Suprapubic skin (tissue), 4 donors: ENCODE results near the gene NAA80.
"Not testable (repeated sequence)": the region's sequence is repeated elsewhere in the genome, so short reads cannot be mapped to it uniquely, and the experiment has no call there.

Source experiments
- POLR2A ChIP-seq, 2 donors: fragments of 450-650 bp; IDR thresholded peaks; one replicate each; pipeline ENCODE4 v1.6.1; 2017; ENCODE audit warnings: antibody characterized with exemption in 2 of 2, mild to moderate bottlenecking in 2 of 2, moderate library complexity in 2 of 2
- POLR2AphosphoS5 ChIP-seq, 3 donors: sonication (generic); formaldehyde crosslinking; IDR thresholded peaks; one replicate each; pipeline ENCODE4 v1.6.1; 2017; ENCODE audit warnings: antibody characterized with exemption in 3 of 3
- TF ChIP-seq, protein P1 (sequence below), 2 donors: fragments of 200-600 bp in 1 of 2; fragments of 450-650 bp in 1 of 2; sonication (generic) in 1 of 2; IDR thresholded peaks; one replicate each; pipeline ENCODE4 v1.5.1; 2016 to 2019; ENCODE audit warnings: antibody characterized with exemption in 2 of 2, mild to moderate bottlenecking in 1 of 2, moderate library complexity in 1 of 2

DNA sequence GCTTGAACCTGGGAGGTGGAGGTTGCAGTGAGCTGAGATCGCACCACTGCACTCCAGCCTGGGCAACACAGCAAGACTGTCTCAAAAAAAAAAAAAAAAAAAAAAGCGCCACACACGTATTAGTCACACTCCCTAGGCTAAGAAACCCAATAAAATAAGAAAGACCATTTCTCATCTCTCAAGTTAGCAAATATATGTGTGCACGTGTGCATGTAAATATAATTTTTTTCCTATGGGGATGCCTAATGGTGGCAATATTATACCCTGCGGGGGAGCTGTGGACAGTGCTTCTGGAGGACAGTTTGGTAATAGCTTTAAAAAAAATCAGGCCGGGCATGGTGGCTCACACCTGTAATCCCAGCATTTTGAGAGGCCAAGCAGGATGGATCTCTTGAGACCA lies 15.1 kb downstream of the NAA80 start:
- TF ChIP-seq, protein P1, sequence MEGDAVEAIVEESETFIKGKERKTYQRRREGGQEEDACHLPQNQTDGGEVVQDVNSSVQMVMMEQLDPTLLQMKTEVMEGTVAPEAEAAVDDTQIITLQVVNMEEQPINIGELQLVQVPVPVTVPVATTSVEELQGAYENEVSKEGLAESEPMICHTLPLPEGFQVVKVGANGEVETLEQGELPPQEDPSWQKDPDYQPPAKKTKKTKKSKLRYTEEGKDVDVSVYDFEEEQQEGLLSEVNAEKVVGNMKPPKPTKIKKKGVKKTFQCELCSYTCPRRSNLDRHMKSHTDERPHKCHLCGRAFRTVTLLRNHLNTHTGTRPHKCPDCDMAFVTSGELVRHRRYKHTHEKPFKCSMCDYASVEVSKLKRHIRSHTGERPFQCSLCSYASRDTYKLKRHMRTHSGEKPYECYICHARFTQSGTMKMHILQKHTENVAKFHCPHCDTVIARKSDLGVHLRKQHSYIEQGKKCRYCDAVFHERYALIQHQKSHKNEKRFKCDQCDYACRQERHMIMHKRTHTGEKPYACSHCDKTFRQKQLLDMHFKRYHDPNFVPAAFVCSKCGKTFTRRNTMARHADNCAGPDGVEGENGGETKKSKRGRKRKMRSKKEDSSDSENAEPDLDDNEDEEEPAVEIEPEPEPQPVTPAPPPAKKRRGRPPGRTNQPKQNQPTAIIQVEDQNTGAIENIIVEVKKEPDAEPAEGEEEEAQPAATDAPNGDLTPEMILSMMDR (IDR thresholded peaks at IDR 0.05) = not testable (repeated sequence)
- not testable (repeated sequence) for TF ChIP-seq POLR2A, POLR2AphosphoS5 (IDR thresholded peaks at IDR 0.05)
